GM21619 (cell line): ENCODE results near the gene MLLT3.
A peak's percentile ranks its signal among the peaks of the same experiment; 100 is the strongest.

ENCODE experiments used
- ATAC-seq: cut with Tn5 transposase; IDR thresholded peaks from one replicate; pipeline ENCODE4 v1.9.1; 2021; ENCODE audit not compliant: unreplicated experiment

The MLLT3 gene

DNA sequence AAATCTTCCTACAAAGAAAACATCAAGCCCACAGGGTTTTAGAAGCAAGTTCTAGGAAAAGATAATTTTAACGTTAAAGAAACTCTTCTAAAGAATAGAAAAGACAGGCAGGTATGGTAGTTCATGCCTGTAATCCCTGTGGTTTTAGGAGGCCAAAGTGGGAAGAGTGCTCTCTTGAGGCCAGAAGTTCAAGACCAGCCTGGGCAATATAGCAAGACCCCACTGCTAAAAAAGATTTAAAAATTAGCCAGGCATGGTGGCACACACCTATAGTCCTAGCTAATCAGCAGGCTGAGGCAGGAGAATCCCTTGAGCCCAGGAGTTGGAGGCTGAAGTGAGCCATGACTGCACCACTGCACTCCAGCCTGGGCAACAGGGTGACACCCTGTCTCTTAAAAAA is 193.3 kb downstream of the MLLT3 start:
- ATAC-seq = no peak

DNA sequence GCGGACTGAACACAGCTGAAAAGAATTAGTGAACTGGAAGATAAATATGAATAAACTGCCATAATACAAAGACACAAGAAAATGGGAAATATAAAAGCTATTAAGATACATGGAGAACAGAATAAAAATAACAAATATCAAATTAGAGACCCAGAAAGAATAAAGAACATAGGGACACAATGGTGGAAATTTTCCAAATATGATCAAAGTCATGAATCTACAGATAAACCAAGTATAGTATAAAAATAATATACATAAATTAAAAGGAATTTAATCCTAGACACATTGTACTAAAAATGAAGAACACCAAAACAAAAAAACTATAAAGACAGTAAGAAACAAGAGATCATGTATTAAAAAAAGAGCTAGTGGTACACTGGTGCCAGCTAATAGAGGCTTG is 194.9 kb downstream of the MLLT3 start:
- no peak for ATAC-seq

DNA sequence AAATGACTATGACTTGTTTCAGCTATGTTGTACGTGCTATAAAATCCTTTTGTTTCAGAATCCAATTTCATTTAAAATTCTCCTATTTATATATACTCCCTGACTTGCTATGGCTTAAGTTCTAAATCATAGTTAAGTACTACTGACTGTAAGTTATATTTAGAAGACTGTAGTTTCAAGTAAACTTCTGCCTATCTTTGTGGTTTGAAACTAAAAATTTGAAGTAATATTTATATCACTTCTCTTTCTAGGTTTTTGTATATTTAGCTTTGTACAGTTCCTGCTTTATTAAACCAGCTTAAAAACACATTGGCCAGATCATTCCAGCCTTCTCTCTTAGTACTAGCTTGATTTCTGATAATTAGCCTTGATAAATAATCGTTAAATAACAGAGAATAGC is 196.3 kb downstream of the MLLT3 start:
- ATAC-seq = peak; percentile 66

DNA sequence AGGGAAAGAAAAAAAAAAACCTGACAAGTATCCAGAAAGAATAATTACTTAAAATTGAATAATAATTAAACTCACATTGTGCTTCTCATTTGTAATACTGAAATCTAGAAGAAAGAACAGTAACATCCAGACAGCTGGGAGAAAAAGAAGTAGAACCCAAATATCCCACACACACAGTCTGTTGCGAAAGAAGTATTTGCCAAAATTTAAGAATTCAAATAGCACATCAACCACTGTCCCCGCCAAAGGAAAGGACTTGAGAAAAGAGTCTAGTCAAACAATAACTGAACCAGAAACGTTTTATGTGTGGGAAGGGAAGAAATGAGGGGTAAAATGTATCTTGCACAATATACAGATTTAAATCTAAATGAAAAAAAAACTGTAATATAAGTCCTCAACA is 202.8 kb downstream of the MLLT3 start:
- ATAC-seq = no peak

DNA sequence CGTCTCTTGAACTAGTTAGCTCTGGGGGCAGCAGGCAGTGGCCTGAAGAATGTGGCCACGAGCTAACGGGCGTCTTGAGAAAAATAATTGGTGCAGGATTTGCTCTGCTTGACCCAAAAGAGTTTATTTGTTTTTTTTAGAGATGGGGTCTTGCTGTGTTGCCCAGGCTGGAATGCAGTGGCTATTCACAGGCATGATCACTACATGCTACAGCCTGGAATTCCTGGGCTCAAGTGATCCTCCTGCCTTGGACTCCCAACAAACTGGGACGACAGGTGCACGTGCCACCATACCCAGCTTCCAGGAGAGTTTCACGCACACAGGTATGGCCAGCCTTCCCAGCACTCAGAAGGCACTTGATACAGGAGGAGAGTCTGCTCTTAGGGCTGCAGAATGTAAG is 203.8 kb downstream of the MLLT3 start:
- no peak for ATAC-seq

DNA sequence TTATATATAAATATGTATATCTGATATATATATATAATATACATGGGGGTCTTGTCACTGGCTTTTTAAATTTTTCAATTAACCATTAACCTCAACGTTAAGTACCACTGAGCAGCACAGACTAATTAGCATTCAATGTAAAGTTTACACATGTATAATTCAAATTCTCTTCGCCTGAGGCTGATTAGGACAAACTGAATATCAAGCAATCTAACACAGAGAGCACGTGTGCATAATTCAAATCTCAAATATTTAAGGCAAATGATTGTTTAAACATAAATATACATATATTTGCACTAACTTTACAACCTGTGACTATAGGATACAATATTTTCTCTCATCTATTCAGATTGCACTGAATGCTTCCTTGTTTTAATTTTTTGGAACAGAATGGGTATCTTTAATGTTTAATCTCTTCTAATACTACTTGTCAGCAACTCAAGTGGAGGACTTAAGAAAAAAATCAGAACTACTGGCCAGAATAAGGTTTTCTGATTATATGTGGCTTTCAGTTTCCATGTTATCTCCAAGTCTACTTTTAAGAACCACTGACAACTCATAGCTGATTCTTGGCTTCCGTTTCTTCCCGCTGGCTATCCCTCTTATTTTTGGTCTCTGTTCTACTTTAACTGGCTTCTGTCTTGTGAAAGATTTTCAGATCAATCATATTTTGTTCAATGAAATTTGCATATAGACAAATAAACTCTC is 204.8 kb downstream of the MLLT3 start:
- ATAC-seq = no peak

DNA sequence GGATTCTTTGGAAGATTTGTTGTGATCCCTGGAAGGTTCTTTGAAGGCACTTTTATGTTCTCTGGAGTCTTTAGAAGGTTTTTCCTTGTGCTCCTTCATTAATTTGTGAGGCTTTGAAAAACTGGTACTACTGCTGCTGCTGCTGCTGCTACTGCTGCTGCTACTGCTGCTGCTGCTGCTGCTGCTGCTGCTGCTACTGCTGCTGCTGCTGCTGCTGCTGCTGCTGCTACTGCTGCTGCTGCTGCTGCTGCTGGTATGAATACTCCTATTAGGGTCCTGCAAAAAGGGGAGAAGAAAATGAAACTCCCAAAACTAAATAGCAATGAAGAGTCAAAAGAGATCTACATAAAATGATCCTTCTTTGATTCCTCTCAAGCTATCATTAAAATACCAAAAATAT is 208.1 kb downstream of the MLLT3 start:
- ATAC-seq = no peak

DNA sequence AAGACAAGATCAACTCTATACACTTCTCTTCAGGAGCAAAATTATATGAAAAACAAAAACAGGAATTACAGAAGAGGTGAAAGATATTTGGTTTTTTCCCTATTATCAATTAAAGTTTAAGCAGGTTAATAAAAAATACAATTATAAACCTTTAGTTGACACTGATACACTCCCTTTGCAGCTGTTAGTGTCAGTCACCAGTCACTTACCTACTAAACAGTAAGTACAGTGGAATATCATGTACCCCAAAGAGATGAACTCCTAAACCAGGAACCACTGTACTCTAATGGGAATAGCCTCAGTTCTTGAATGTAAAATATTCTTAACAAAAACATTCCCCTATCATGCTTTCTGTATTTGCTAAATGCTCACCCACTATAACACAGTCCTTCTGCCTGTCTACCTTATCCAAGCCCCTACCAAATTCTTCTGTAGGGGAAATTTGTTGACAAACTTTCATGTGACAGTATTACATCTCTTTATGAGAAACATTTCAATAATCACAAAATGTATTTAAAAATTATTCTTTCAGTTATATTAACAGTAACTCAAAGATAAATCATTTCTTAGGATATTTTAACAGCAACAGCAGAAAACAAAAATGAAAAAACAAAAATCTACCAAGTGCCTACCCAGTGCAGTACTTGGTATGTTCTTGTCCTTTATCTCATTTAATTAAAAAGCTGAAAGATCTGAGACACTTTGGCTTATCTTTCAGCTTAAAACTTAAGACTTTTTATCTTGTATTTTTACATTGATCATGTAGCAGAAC is 212.8 kb downstream of the MLLT3 start:
- ATAC-seq = no peak

DNA sequence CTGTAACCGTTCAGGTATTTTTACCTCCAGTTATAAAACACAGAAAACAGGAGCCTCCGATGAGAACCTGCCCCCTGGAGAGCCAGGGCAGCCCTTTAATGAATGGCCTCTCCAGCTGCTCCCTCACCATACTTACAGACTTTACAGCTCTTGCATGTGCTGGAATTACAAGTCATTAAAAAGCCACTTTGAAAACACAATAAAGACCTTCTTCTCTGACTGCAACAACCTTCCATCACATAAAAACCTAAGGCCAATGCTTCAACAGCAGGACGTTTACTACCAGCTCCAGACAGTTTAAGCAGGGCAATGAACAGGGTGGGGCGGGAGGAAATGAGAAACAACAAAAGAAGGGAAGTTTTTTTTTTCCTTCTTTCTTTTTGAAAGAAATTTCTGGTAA is 213.8 kb downstream of the MLLT3 start:
- no peak for ATAC-seq

DNA sequence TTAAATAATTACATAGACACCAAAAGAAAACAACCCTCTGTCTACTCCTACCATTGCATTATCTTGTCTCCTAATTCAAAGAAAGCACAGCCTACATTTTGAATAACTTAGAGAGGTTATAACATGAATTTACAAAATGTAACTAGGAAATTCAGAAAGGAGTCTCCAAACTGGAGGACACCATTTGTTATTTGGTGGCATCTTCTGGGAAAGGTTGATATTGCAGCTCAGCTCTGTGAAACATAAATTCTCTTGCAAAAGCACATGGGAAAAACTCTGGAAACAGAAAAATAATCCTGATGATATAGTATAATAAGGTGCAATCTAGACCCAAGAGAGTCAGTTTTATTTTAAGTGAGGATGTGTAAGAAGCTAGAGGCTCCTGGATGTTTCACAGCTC is 215.3 kb downstream of the MLLT3 start:
- no peak for ATAC-seq

DNA sequence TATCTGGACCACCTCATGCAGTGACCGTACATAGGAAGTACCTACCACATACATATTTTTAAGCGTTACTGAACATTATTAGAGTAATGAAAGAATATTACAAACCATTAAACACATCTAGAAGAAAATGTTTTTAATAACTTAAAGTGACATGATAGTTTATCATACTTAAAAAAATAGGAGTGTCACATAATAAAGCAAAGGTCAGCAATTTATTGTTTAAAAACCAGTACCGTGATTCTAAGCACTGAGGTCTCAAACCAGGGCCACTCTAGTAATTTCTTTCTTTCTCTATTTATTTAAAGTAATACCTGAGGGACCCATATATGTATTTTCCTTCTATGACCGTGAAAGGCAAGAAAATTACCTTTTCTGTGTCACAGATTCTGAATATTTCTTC is 216.0 kb downstream of the MLLT3 start:
- no peak for ATAC-seq

DNA sequence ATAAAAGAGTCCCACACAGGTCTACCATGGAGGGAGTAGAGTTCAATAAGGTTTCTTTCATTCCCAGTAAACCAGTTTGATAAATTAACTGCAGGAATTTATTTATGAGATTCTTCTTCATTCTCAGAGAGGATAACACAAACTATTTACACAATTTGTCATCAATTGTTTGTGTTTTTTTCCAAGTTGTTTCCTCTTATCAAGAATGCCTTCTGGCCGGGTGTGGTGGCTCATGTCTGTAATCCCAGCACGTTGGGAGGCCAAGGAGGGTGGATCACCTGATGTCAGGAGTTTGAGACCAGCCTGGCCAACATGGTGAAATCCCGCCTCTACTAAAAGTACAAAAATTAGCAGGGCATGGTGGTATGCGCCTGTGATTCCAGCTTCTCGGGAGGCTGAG is 216.7 kb downstream of the MLLT3 start:
- ATAC-seq = no peak

DNA sequence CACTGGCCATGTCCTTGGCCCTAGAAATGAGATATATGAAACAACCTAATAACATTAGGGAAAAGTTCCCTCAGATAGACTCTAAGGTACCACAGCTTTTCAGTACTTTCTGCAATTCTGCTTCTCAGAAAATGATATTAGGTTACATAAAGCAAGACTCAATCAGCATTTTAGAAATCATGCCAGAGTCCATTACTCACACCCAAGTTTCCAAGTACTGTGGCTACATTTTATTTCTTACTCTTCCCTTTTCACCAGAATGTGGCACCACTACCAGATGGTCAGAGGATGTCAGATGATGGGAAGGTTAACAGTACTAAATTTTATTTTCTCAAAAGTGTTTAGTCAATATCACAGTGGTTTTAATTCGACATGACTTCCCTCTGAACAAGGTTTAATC is 217.2 kb downstream of the MLLT3 start:
- no peak for ATAC-seq

DNA sequence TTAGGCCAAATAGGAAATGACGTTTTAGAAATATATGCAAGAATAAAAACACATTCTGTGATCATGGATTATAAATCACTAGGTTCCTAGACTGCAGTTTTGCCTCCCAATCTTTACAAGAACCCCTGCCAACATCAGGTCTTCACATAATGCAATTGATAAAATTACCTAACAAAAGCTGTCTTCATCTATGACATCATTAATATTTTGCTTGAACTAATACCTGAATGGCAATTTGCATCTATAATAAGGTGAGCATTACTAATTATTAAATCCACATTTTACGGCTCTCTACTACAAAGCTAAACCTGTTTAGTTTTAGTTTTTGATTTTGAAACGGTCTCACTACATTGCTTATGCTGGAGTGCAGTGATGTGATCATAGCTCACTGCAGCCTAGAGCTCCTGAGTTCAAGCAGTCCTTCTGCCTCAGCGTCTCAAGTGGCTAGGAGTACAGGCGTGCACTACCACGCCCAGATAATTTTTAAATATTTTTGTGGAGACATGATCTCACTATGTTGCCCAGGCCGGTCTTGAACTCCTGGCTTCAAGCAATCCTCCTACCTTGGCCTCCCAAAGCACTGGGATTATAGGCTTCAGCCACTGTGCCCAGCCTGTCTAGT is 218.0 kb downstream of the MLLT3 start:
- no peak for ATAC-seq

DNA sequence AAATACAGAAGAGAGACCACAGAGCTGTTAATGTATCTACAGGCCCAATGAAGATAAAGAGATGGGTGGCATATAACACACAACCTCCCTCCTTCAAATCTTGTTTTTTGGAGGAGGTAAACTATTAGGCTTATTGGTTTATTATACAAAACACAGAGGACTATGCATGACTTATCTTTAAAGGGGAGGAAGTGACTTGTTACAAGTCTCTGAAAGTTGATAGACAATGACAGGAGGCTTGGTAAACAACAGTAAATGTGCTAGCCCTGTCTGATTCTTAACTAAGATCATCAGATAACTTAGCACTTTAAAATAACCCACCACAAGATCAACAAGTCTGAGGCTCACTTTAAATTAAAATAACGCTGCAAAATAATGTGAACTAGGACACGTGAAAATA is 219.0 kb downstream of the MLLT3 start:
- ATAC-seq = no peak

DNA sequence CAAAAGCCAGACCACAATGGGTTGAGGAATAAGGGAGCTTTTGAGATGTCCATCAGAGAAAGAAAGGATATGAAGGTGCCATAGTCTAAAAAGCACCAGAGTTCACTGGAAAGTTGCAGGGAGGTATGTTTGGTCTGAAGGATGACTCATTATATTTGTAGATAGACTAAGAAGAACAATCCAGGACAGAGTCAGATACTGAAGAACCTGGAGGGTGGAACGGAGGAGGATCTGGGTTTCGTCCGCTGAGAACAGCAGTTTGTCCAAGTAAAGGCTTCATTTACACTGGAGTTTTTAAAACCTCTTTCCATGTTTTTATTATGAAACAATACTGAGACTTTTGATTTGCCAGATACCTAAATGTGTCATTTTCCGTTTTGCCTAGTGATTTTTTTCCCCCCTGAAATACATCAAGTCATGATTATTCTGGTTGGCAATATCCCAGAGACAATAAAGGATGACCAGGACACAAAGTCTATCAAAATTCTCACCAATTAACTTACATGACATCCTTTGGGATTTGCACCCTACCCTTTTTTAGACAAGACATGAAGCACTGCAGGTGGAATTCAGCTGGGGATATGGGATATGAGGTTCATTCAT is 219.9 kb downstream of the MLLT3 start:
- no peak for ATAC-seq

DNA sequence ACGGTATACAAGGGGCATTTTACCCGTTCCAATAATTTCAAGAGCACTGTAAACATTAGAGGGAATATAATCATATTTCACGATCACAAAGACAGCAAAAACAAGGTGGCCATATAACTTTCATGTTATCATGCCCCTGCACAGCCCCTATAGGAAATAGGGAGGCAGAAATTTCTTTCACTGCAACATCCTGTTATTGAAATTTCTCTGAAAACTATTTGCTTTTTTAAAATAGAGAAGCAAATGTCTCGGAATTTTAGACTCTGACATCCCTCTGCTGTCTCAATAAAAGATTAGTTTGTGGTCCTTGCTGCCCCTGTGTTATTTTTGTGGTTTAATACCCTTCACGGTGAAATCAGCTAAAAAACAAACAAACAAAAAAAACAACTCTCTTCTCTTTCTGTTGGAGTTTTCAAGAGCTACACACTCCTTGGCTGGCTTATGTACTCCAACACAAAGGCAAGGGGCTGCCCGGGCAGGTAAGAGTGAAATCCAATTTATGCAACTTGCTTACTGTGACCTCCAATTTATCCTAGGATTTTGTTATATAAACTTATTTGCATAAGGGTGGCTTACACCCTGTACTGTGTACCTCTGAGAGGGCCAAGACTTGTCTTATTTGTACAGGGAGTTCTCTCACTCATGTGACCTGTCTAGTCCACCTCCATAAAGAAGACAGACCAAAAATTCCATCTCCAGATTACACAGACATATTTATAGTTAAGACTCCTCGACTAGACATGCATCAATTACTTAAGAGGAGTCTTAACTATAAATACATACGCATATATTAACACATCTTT is 223.6 kb downstream of the MLLT3 start:
- no peak for ATAC-seq

DNA sequence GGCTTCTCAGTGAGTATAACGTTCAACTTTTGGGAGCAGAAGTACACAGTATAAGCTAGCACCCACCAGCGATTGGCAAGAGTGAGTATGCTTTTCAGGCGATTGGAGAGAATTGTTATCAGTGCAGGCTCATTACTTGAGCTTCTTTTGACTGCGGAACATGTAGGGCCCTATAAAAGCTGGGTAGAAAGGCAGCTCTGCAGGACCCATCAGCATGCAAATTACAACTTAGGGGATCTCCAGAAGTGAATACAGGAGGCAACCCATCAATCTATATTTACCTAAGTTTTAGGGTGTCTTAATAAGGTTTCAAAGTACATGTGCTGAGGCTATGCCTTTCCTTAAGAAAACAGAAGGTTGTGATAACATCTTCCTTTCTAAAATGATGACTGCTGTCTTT is 225.0 kb downstream of the MLLT3 start:
- ATAC-seq = no peak

DNA sequence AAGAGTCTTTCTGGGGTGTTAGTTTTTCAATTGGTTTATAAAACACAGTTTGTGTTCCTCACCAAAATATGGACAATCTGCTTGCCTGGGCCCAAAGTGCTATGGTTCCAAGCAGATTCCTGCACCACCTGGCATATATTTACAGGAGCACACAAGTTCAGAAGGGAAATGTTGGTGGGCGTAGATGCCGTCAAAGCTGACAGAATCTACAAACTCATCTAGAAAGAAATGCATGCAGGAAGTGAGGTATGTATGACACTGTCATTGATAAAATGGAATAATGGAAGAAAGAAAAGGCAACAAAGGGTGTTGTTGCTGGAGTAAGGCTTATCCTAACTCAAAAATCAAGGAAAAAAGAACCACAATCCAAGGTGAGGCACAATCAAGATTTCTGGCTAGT is 225.8 kb downstream of the MLLT3 start:
- no peak for ATAC-seq

DNA sequence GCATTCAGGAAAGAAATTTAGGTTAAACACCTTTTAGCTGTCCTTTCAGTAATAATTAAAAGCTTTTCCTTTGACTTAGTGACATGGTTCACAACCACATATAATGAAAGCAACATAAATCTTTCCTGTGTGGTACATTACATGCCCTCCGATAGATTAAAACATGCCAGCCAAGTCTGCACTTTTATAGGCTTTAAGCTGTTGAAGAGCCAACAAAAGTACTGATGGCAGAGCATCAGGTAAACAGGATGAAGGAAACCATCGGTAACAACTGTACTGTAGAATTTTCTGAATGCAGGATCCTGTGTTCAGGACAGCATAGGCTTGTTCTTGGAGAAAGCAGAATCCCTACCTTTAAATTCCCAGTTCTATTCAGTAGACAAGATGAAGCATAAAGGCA is 226.6 kb downstream of the MLLT3 start:
- no peak for ATAC-seq

DNA sequence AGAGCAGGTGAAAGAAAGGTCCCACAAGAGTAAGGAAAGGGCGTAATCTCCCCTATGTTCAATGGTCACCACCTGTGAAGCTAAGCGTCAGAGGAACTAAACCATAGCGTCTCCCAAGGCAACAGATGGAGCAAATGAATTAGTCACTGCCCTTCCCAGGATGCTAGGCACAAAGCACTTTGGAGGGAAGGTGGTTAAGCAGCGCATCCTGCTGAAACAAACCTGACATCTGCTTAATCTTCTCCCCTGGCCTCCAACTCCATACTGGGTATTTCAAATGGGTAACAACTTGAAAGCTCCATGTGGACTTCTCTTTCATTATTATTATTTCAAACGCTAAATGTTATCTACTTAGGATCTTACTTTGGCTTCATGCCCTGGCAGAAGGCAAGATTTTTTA is 227.3 kb downstream of the MLLT3 start:
- ATAC-seq = no peak
